Hepatocyte (in vitro differentiated cells): ENCODE measurements around the gene ETV6. TPM values are rescaled to one million over a fixed set of nuclear protein-coding genes. Genes with fewer than 3 reads are reported as not detected.

Experiments
- DNase-seq: peaks from one replicate; pipeline ENCODE4 v3.0.0-alpha.2; 2016; ENCODE audit warnings: low spot score
- H2AFZ ChIP-seq: fragments of 200-600 bp; sonication (generic); 2 replicates; pipeline ENCODE4 v1.6.0; 2016; ENCODE audit warnings: antibody characterized with exemption, mild to moderate bottlenecking
- H3K27ac ChIP-seq: fragments of 200-600 bp; sonication (generic); 2 replicates; pipeline ENCODE4 v1.5.1; 2016; ENCODE audit warnings: mild to moderate bottlenecking
- H3K27me3 ChIP-seq: fragments of 200-600 bp; sonication (generic); 2 replicates; pipeline ENCODE4 v1.6.1; 2016
- H3K36me3 ChIP-seq: fragments of 200-600 bp; sonication (generic); replicated peaks from 2 replicates; pipeline ENCODE4 v1.5.1; 2016; ENCODE audit warnings: low read depth; ENCODE audit not compliant: insufficient read depth
- H3K4me1 ChIP-seq: fragments of 200-600 bp; sonication (generic); 2 replicates; pipeline ENCODE4 v1.5.1; 2016; ENCODE audit warnings: mild to moderate bottlenecking, moderate library complexity; ENCODE audit not compliant: insufficient read depth
- H3K4me2 ChIP-seq: fragments of 200-600 bp; sonication (generic); 2 replicates; pipeline ENCODE4 v1.6.0; 2016
- H3K4me3 ChIP-seq: fragments of 200-600 bp; sonication (generic); 2 replicates; pipeline ENCODE4 v1.5.1; 2016; ENCODE audit warnings: mild to moderate bottlenecking
- H3K79me2 ChIP-seq: fragments of 200-600 bp; sonication (generic); 2 replicates; pipeline ENCODE4 v1.6.0; 2017; ENCODE audit warnings: mild to moderate bottlenecking
- H3K9me2 ChIP-seq: fragments of 200-600 bp; sonication (generic); replicated peaks from 2 replicates; pipeline ENCODE4 v1.6.0; 2017; ENCODE audit warnings: mild to moderate bottlenecking; ENCODE audit not compliant: insufficient read depth
- H3K9me3 ChIP-seq: fragments of 200-600 bp; sonication (generic); 2 replicates; pipeline ENCODE4 v1.5.1; 2016; ENCODE audit warnings: low read depth, mild to moderate bottlenecking
- H4K20me1 ChIP-seq: fragments of 200-600 bp; sonication (generic); 2 replicates; pipeline ENCODE4 v1.6.0; 2016; ENCODE audit warnings: mild to moderate bottlenecking; ENCODE audit not compliant: insufficient read depth, poor library complexity, severe bottlenecking
- CTCF ChIP-seq: fragments of 200-600 bp; sonication (generic); IDR thresholded peaks from 2 replicates; pipeline ENCODE4 v1.5.1; 2016; ENCODE audit warnings: antibody characterized with exemption, mild to moderate bottlenecking; ENCODE audit not compliant: poor library complexity
- EZH2 ChIP-seq: fragments of 200-600 bp; sonication (generic); IDR thresholded peaks from 2 replicates; pipeline ENCODE4 v1.6.1; 2016; ENCODE audit warnings: antibody characterized with exemption, mild to moderate bottlenecking, borderline replicate concordance
- EZH2phosphoT487 ChIP-seq: fragments of 200-600 bp; sonication (generic); IDR thresholded peaks from one replicate; pipeline ENCODE4 v1.6.1; 2018; ENCODE audit warnings: antibody characterized with exemption, mild to moderate bottlenecking, low read depth, moderate library complexity; ENCODE audit not compliant: unreplicated experiment, severe bottlenecking
- WGBS: methylation state at CpG from one replicate; pipeline ENCODE4 v1.1.6; 2016; ENCODE audit warnings: low lambda C conversion rate; ENCODE audit errors: missing lambda C conversion rate; 5-methylcytosine and 5-hydroxymethylcytosine counted together
- polyA plus RNA-seq: library from polyadenylated mRNA; unstranded; fragments of >200 nt; fragmentation: Nextera tagmentation; extraction: Ambion mirVana; gene quantifications from 2 replicates; pipeline ENCODE4 v1.2.1, GENCODE V29; 2016
- total RNA-seq: library from RNA; depleted of rRNA; stranded (reverse); fragments of >200 nt; gene quantifications from 2 replicates; pipeline ENCODE4 v1.2.3, GENCODE V29; 2014

The ETV6 gene
- total and polyA plus RNA-seq, 2 experiments from 2014 or later = 8.0 to 9.7 TPM

GRCh38 chr12:11834931-11835330, 185.5 kb downstream of the ETV6 start:
- no peak for TF ChIP-seq CTCF
- no peak for TF ChIP-seq EZH2phosphoT487
- TF ChIP-seq EZH2 = no peak
- no peaks in the 10 kb centered on the region for H3K9me2 ChIP-seq
- no peaks in the 10 kb centered on the region for H4K20me1 ChIP-seq
- 91% methylated on average over 3 of the region's 3 CpGs for WGBS
- no peak for DNase-seq
- peaks cover 9% of the 10 kb centered on the region for H3K4me1 ChIP-seq
- H2AFZ ChIP-seq = no peak overlapping the region
- H3K9me3 ChIP-seq = no peaks in the 10 kb centered on the region
- H3K79me2 ChIP-seq = peaks cover 10% of the 10 kb centered on the region
- no peaks in the 10 kb centered on the region for H3K36me3 ChIP-seq
- H3K27me3 ChIP-seq = no peaks in the 10 kb centered on the region
- H3K27ac ChIP-seq = no peak overlapping the region
- H3K4me2 ChIP-seq = no peak overlapping the region
- H3K4me3 ChIP-seq = no peak overlapping the region

GRCh38 chr12:11836282-11837151, 187.0 kb downstream of the ETV6 start:
- no peaks in the 10 kb centered on the region for H4K20me1 ChIP-seq
- no peak overlapping the region for H3K4me2 ChIP-seq
- peaks cover 5% of the 10 kb centered on the region for H3K4me1 ChIP-seq
- no peaks in the 10 kb centered on the region for H3K9me3 ChIP-seq
- H3K79me2 ChIP-seq = peaks cover 10% of the 10 kb centered on the region
- no peak overlapping the region for H3K4me3 ChIP-seq
- no peak for TF ChIP-seq CTCF
- TF ChIP-seq EZH2phosphoT487 = no peak
- no peak for TF ChIP-seq EZH2
- H3K27me3 ChIP-seq = no peaks in the 10 kb centered on the region
- DNase-seq = no peak
- WGBS = 90% methylated on average over 14 of the region's 14 CpGs
- no peak overlapping the region for H3K27ac ChIP-seq
- no peak overlapping the region for H2AFZ ChIP-seq
- no peaks in the 10 kb centered on the region for H3K9me2 ChIP-seq
- H3K36me3 ChIP-seq = no peaks in the 10 kb centered on the region

DNA sequence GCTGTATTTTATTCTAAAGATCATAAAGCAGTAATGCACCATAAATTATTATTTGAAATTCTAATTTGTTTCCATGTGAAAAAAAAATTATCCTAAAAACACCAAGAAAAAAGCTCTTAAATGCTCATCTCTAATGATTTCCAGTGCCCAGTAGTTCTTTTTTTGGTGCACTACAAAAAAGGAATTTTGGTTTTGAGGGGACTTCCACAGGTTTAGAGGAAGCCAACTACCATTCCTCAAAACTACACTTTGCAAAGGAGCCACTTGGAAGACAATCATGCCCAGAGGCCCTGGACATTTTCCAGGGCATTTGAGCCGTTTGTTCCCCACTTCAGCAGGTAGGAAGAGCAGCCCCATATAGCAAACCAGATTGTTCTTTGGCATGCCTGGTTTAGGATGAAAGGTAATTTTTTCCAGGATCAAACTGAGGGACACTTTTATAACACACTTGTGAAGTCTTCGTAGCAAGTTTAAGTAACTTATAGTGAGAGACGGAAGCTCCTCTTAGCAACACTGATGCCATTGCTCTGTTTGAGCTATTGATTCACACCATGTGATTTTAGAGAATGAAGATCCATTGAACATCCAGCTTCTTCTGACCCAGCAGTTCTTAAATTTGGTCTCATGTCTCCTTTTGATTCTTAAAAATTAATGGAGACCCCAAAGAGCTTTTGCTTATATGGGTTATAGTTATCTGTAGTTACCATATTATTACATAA, 187.9 kb downstream of the ETV6 start:
- H3K27ac ChIP-seq = no peak overlapping the region
- H3K4me1 ChIP-seq = peaks cover 5% of the 10 kb centered on the region
- H3K79me2 ChIP-seq = peaks cover 10% of the 10 kb centered on the region
- no peaks in the 10 kb centered on the region for H3K27me3 ChIP-seq
- no peak overlapping the region for H3K4me2 ChIP-seq
- H3K4me3 ChIP-seq = no peak overlapping the region
- WGBS = 80% methylated on average over 3 of the region's 3 CpGs
- H3K36me3 ChIP-seq = no peaks in the 10 kb centered on the region
- TF ChIP-seq CTCF (no peak), EZH2 (no peak), EZH2phosphoT487 (no peak)
- H3K9me2 ChIP-seq = no peaks in the 10 kb centered on the region
- no peaks in the 10 kb centered on the region for H4K20me1 ChIP-seq
- no peaks in the 10 kb centered on the region for H3K9me3 ChIP-seq
- H2AFZ ChIP-seq = no peak overlapping the region
- DNase-seq = no peak
